Measurements from ENCODE around the gene MYO1D. TPM values are rescaled to one million over a fixed set of nuclear protein-coding genes. Genes with fewer than 3 reads are reported as not detected.

MYO1D gene
- total and polyA plus RNA-seq, 9 donors = 20.9 to 62.2 (median 53.8) TPM

DNA sequence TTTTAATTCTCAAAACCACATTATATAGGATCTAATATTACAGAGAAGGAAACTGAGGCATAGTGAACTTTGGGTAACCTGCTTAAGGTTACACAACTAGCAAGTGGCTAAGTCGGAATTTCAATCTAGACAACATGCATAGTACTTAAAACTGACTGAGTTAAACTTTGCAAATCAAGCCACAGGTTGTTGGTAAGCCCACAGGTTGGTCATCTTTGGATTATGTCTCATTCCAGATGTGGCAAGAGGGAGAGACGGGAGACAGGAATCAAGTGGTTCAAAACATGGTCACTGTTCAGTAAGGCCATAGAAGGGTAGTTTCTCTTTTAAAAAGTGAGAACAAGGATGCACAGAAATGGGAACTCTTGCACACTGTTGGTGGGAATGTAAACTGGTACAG is 57.1 kb downstream of the MYO1D start:
- Histone ChIP-seq H3K36me3 (no peaks in the 10 kb centered on the region), H3K4me3 (no peak overlapping the region), H3K9me3 (no peaks in the 10 kb centered on the region), H3K27me3 (no peaks in the 10 kb centered on the region), H3K4me1 (ENCODE audit: insufficient read depth) (peaks cover 4% of the 10 kb centered on the region), H3K27ac (no peak overlapping the region)
- TF ChIP-seq EP300 (IDR thresholded peaks at IDR 0.05) (no peak), POLR2A (IDR thresholded peaks at IDR 0.05) (no peak)
- TF ChIP-seq, protein P1, sequence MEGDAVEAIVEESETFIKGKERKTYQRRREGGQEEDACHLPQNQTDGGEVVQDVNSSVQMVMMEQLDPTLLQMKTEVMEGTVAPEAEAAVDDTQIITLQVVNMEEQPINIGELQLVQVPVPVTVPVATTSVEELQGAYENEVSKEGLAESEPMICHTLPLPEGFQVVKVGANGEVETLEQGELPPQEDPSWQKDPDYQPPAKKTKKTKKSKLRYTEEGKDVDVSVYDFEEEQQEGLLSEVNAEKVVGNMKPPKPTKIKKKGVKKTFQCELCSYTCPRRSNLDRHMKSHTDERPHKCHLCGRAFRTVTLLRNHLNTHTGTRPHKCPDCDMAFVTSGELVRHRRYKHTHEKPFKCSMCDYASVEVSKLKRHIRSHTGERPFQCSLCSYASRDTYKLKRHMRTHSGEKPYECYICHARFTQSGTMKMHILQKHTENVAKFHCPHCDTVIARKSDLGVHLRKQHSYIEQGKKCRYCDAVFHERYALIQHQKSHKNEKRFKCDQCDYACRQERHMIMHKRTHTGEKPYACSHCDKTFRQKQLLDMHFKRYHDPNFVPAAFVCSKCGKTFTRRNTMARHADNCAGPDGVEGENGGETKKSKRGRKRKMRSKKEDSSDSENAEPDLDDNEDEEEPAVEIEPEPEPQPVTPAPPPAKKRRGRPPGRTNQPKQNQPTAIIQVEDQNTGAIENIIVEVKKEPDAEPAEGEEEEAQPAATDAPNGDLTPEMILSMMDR (IDR thresholded peaks at IDR 0.05) = no peak
- DNase-seq = no peak
- whole genome bisulfite sequencing, 3 donors = 93 to 99% (median 94%) methylated on average over 2 of the region's 2 CpGs
- intact Hi-C loops (cut with DNase I) = loop anchor here in 1 of 4 donors (10.0 kb wide), 1 partner anchor 55 kb away; the partner anchor contains the start of gene MYO1D

DNA sequence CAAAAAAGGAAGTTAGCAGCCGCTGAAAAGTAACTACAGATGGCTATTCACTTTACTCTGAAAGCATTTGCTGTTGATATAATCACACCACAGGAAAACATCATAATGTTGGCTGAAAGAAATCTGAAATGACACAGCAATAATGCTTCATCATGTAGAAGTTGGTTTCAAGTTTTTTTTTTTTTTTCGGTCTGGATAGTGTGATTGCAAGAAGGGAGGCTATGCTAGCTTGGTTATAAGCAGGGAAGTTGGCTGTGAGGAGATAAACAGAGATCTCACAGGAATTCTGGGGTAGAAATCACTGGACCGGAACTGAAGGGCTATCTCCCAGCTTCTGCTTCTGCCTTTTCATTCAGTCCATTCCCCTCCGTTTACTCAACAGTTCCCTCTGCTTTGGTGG is 57.9 kb downstream of the MYO1D start:
- intact Hi-C loops (cut with DNase I) = no loop called here
- WGBS, 3 donors = 12 to 43% (median 20%) methylated on average over 4 of the region's 4 CpGs
- H3K27me3 ChIP-seq = no peaks in the 10 kb centered on the region

GRCh38 chr17:32815460-32815859 is 61.5 kb downstream of the MYO1D start:
- H3K36me3 ChIP-seq = no peaks in the 10 kb centered on the region
- WGBS, 3 donors = 85 to 90% (median 86%) methylated on average over 3 of the region's 3 CpGs
- intact Hi-C loops (cut with DNase I) = no loop called here

More for the DNA sequence above, 57.9 kb downstream of the MYO1D start:
- TF ChIP-seq POLR2A (IDR thresholded peaks at IDR 0.05) (no peak), EP300 (IDR thresholded peaks at IDR 0.05) (no peak)
- TF ChIP-seq, protein P1 (IDR thresholded peaks at IDR 0.05) = no peak
- peaks cover 4% of the 10 kb centered on the region for H3K4me1 ChIP-seq (ENCODE audit: insufficient read depth)
- H3K27ac ChIP-seq = peak overlapping the region in 1 of 2 donors; percentile 33
- H3K9me3 ChIP-seq = no peaks in the 10 kb centered on the region
- DNase-seq = no peak
- H3K36me3 ChIP-seq = no peaks in the 10 kb centered on the region
- no peak overlapping the region for H3K4me3 ChIP-seq

GRCh38 chr17:32814836-32815235 is 62.1 kb downstream of the MYO1D start:
- WGBS, 3 donors = 94 to 98% (median 97%) methylated on average over 7 of the region's 7 CpGs
- Histone ChIP-seq H3K4me3 (no peak overlapping the region), H3K27ac (no peak overlapping the region), H3K9me3 (no peaks in the 10 kb centered on the region), H3K4me1 (ENCODE audit: insufficient read depth) (peaks cover 2% of the 10 kb centered on the region), H3K27me3 (no peaks in the 10 kb centered on the region), H3K36me3 (no peaks in the 10 kb centered on the region)
- TF ChIP-seq POLR2A (IDR thresholded peaks at IDR 0.05) = no peak
- no peak for TF ChIP-seq EP300 (IDR thresholded peaks at IDR 0.05)
- TF ChIP-seq, protein P1 (IDR thresholded peaks at IDR 0.05) = no peak
- intact Hi-C loops (cut with DNase I) = no loop called here
- DNase-seq = no peak

More at GRCh38 chr17:32815460-32815859, 61.5 kb downstream of the MYO1D start:
- H3K9me3 ChIP-seq = no peaks in the 10 kb centered on the region
- DNase-seq = no peak
- no peak overlapping the region for H3K4me3 ChIP-seq
- H3K4me1 ChIP-seq (ENCODE audit: insufficient read depth) = peaks cover 2% of the 10 kb centered on the region
- H3K27me3 ChIP-seq = no peaks in the 10 kb centered on the region
- TF ChIP-seq, protein P1 (IDR thresholded peaks at IDR 0.05) = no peak
- no peak for TF ChIP-seq POLR2A (IDR thresholded peaks at IDR 0.05)
- no peak for TF ChIP-seq EP300 (IDR thresholded peaks at IDR 0.05)
- no peak overlapping the region for H3K27ac ChIP-seq
